Right lobe of liver (tissue), 6 donors: ENCODE results near the gene TREH. TPM values are rescaled to one million over a fixed set of nuclear protein-coding genes. Genes with fewer than 3 reads are reported as not detected.

Experiments used
- ATAC-seq, 4 donors: fragments of 200-7000 bp; cut with Tn5 transposase; one replicate each; pipeline ENCODE4 v1.9.1; 2020; ENCODE audit warnings: mild to moderate bottlenecking in 4 of 4, moderate library complexity in 4 of 4
- DNase-seq, 3 donors: peaks; one replicate each; pipeline ENCODE4 v3.0.0-alpha.2; 2020
- H3K27ac ChIP-seq, 3 donors: fragments of 200-600 bp; one replicate each; pipeline ENCODE4 v1.8.0; 2022
- H3K27me3 ChIP-seq, 2 donors: fragments of 200-600 bp; one replicate each; pipeline ENCODE4 v1.8.0; 2022
- H3K36me3 ChIP-seq, 4 donors: fragments of 200-600 bp; sonication (generic) in 1 of 4; one replicate each; pipeline versions ENCODE4 v1.5.1 to v1.8.0; 2017 to 2022; ENCODE audit warnings: control low read depth in 1 of 4
- H3K4me1 ChIP-seq, 4 donors: fragments of 200-600 bp; sonication (generic) in 1 of 4; one replicate each; pipeline versions ENCODE4 v1.5.1 to v1.8.0; 2017 to 2022; ENCODE audit warnings: control low read depth in 1 of 4
- H3K4me3 ChIP-seq, 3 donors: fragments of 200-600 bp; one replicate each; pipeline ENCODE4 v1.8.0; 2022
- H3K9me3 ChIP-seq, 4 donors: fragments of 200-600 bp; sonication (generic) in 1 of 4; one replicate each; pipeline versions ENCODE4 v1.5.1 to v1.8.0; 2017 to 2022; ENCODE audit warnings: control low read depth in 1 of 4
- POLR2A ChIP-seq: fragments of 450-650 bp; IDR thresholded peaks from one replicate; pipeline ENCODE4 v1.6.1; 2017; ENCODE audit warnings: antibody characterized with exemption, mild to moderate bottlenecking
- WGBS: methylation state at CpG from one replicate; pipeline ENCODE4 v1.1.6; 2018; ENCODE audit warnings: low coverage, low lambda C conversion rate; ENCODE audit not compliant: insufficient coverage; ENCODE audit errors: missing lambda C conversion rate; 5-methylcytosine and 5-hydroxymethylcytosine counted together
- intact Hi-C, 2 donors: fragments of 100-400 bp; cut with DNase I; formaldehyde crosslinking; loops; one replicate each; pipeline versions ENCODE4 v1.11.2 to v1.14.1; 2022
- total RNA-seq, 6 experiments: library from RNA; depleted of rRNA in 2 of 6; stranded (reverse); fragments of >200 nt in 2 of 6; fragmentation: NEBNext Ultra II Directional in 3 of 6; extraction: Animal tissue kit (Norgen Biotek cat#: 25700) in 3 of 6; gene quantifications; one replicate each; pipeline versions ENCODE4 v1.1.0 to v1.2.4, GENCODE V29; 2016 to 2023
- TF ChIP-seq, protein P1 (sequence below), 4 donors: fragments of 200-600 bp in 3 of 4; fragments of 450-650 bp in 1 of 4; IDR thresholded peaks; one replicate each; pipeline versions ENCODE4 v1.5.1 to v1.8.0; 2016 to 2022; ENCODE audit warnings: antibody characterized with exemption in 4 of 4, mild to moderate bottlenecking in 2 of 4
- donor health status: DM: no; HTN: yes; CAD: no.
- donor health status: DM: no; HTN: no; CAD: no.
- donor health status: DM: no; HTN: no; CAD: no.
- donor health status: DM: no; HTN: yes; CAD: no.
- donor health status: DM: no; HTN: yes; CAD: no.

The TREH gene
- total RNA-seq, 6 experiments from 2014 or later: 2.1 to 5.1 (median 2.9) TPM; not detected in 2

DNA sequence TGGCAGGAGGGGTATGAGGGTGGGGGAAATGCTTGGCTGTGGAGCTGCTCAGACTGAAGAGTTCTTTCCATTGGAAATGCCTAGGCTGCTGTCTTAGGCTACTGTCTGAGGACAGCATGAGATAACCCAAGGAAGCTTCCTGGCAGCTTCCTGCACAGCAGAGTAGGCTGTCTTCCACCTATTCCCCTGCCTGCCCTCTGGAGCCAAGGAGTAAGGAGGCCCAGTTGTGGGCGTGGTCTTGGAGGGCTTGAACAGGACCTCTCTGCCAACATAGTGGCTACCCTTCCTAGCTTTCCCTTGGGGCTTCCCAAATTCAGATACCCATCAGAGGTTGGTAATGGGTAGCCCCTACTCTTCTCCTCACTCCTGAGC lies 46.1 kb downstream of the TREH start:
- Histone ChIP-seq H3K9me3 (no peaks in the 10 kb centered on the region), H3K27ac (no peak overlapping the region), H3K4me3 (no peak overlapping the region), H3K4me1 (peaks cover 0 to 10% (median 0%) of the 10 kb centered on the region in 4 donors), H3K36me3 (no peaks in the 10 kb centered on the region), H3K27me3 (no peaks in the 10 kb centered on the region)
- intact Hi-C loops: no loop called here
- no peak for ATAC-seq
- WGBS: 80% methylated on average over 1 of the region's 1 CpG
- no peak for DNase-seq
- TF ChIP-seq, protein P1, sequence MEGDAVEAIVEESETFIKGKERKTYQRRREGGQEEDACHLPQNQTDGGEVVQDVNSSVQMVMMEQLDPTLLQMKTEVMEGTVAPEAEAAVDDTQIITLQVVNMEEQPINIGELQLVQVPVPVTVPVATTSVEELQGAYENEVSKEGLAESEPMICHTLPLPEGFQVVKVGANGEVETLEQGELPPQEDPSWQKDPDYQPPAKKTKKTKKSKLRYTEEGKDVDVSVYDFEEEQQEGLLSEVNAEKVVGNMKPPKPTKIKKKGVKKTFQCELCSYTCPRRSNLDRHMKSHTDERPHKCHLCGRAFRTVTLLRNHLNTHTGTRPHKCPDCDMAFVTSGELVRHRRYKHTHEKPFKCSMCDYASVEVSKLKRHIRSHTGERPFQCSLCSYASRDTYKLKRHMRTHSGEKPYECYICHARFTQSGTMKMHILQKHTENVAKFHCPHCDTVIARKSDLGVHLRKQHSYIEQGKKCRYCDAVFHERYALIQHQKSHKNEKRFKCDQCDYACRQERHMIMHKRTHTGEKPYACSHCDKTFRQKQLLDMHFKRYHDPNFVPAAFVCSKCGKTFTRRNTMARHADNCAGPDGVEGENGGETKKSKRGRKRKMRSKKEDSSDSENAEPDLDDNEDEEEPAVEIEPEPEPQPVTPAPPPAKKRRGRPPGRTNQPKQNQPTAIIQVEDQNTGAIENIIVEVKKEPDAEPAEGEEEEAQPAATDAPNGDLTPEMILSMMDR (IDR thresholded peaks at IDR 0.05): no peak
- TF ChIP-seq POLR2A: no peak

DNA sequence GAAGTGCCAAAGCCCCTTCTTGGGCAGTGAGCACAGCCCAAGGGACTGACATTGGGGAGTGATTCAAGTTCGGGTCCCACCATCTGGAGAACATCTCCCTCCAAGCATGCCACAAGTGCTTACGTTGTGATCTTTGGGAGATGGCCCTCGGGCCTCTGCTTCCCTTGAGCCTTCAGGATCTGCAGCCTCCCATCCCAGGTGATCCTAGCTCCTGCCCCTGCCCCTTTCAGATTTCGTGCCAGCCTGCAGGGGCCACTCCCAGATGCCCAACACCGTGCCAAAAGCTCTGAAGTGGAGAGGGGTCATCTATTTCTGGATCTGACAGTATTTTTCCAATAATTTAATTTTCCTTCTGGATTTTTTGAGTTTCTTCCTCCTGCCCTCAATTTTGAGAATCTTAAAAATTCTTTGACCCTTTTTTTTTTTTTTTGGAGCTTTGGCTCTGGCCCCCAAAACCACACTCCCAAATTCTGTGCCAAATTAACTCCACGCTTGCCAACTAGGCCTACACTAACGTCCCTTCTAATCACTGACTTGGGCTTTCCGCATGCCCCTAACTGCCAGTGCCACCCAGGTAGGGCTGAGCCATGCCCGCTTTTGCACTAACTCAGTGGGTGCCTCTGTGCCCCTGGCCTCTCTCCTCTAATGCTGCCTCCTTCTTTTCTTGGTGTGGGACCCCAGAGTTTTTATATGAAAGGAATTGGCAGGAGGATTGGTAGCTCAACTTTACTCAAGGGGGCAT lies 46.7 kb downstream of the TREH start:
- H3K4me1 ChIP-seq: peaks cover 0 to 10% (median 0%) of the 10 kb centered on the region in 4 donors
- intact Hi-C loops: no loop called here

DNA sequence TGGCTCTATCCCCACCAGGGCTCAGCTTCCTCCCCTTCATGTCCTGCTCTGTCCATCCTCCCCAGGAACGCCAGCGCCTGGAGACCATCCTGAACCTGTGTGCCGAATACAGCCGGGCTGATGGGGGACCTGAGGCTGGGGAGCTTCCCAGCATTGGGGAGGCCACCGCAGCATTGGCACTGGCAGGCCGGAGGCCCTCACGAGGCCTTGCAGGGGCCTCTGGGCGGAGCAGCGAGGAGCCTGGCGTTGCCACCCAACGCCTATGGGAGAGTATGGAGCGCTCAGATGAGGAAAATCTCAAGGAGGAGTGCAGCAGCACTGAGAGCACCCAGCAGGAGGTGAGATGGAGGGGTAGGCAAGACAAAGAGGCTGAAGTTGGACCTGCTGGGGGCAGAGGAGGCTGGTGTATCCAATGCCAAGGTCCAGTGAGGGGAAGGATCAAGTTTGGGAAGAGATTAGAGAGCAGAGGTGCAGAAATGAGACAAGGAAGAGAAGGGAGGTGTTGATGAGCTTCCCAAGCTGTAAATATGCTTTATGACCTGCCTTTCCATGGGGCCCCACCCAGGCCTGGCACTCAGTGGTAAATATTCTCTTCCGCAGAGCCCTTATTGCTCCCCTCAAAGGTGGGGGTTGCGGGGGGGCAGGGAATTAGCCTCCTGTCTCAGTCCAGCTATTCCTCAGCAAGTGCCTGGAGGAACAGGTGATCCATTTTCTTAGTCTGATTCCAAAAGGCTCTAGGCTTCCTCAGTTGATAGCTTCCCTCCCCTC lies 48.1 kb downstream of the TREH start:
- ATAC-seq (no peak), DNase-seq (no peak)
- intact Hi-C loops: no loop called here
- Histone ChIP-seq H3K4me3 (no peak overlapping the region), H3K36me3 (no peaks in the 10 kb centered on the region), H3K9me3 (no peaks in the 10 kb centered on the region), H3K4me1 (peaks cover 0 to 10% (median 0%) of the 10 kb centered on the region in 4 donors), H3K27me3 (no peaks in the 10 kb centered on the region), H3K27ac (no peak overlapping the region)
- 95% methylated on average over 6 of the region's 14 CpGs for WGBS
- TF ChIP-seq, protein P1 (IDR thresholded peaks at IDR 0.05): no peak
- no peak for TF ChIP-seq POLR2A

More for the DNA sequence above, 46.7 kb downstream of the TREH start:
- no peaks in the 10 kb centered on the region for H3K36me3 ChIP-seq
- H3K27ac ChIP-seq: no peak overlapping the region
- DNase-seq (no peak), ATAC-seq (no peak)
- H3K4me3 ChIP-seq: no peak overlapping the region
- 91% methylated on average over 4 of the region's 9 CpGs for WGBS
- H3K27me3 ChIP-seq: no peaks in the 10 kb centered on the region
- TF ChIP-seq POLR2A: no peak
- TF ChIP-seq, protein P1 (IDR thresholded peaks at IDR 0.05): no peak
- H3K9me3 ChIP-seq: no peaks in the 10 kb centered on the region

- Histone ChIP-seq H3K27me3 (no peaks in the 10 kb centered on the region), H3K36me3 (no peaks in the 10 kb centered on the region), H3K27ac (no peak overlapping the region), H3K9me3 (no peaks in the 10 kb centered on the region), H3K4me1 (peaks cover 0 to 6% (median 0%) of the 10 kb centered on the region in 4 donors), H3K4me3 (no peak overlapping the region)
- DNase-seq (no peak), ATAC-seq (no peak)
- WGBS: 90% methylated on average over 2 of the region's 6 CpGs
- intact Hi-C loops: no loop called here
- TF ChIP-seq POLR2A: no peak
- TF ChIP-seq, protein P1 (IDR thresholded peaks at IDR 0.05): no peak
These were observed 49.4 kb downstream of the TREH start for GRCh38 chr11:118629761-118630661.
